ENCODE data around the gene CTSF. TPM values are rescaled to one million over a fixed set of nuclear protein-coding genes. Genes with fewer than 3 reads are reported as not detected.

Gene CTSF
- total RNA-seq, 1 experiment from 2014 or later = 3.7 TPM

DNA sequence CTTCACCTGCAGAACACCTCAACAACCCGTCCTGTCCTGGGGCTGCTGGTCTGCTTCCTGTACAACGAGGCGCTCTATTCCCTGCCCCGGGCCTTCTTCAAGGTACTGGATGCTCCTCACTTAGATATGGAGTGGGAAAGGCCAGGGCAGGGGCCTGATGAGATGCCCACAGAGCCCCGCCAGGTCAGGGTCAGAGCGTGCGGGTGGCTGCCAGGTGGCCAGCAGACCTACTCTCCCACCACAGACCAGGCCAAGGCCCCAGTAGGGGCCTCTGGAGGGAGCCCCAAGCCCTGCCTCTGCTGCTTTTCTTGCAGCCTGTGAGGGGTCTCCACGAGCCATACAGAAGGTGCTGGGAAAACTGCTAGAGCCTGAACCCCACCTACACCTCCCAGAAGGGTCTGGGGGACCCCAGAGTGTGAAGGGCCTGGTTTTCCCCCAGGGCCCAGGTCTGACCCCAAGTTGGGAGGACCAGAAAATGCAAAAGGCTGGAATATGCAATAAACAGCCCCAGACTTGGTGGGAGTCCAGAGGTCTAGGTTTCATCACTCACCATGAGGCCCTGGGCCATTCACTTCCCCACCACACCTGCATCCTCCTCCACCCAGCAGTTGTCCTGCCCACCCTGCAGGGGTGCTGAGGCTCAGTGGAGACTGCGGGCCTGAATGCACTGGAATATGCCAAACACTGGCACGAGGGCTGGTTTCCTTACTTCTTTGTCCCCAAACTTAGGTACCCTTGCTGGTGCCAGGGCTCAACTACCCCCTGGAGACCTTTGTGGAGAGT, 37.3 kb downstream of the CTSF start:
- Histone ChIP-seq H3K4me1 (ENCODE audit: insufficient read depth, low read length, poor library complexity, severe bottlenecking) (no peaks in the 10 kb centered on the region), H3K4me3 (ENCODE audit: low read depth, low read length, poor library complexity, severe bottlenecking) (no peak overlapping the region), H3K27me3 (replicated peaks; ENCODE audit: insufficient read depth, low read depth, low read length, poor library complexity) (no peaks in the 10 kb centered on the region), H3K27ac (ENCODE audit: low read depth, low read length, poor library complexity, severe bottlenecking) (no peak overlapping the region), H3K36me3 (ENCODE audit: insufficient read depth, low read length, poor library complexity, severe bottlenecking) (no peaks in the 10 kb centered on the region), H3K9me3 (ENCODE audit: low read depth, low read length, poor library complexity, severe bottlenecking) (no peaks in the 10 kb centered on the region)
- ChIA-PET CTCF (no interaction called here), POLR2A (ENCODE audit: low non-redundant PET) (no interaction called here)
- intact Hi-C loops (cut with micrococcal nuclease; ENCODE audit: unreplicated experiment) = no loop called here
- TF ChIP-seq EZH2 (IDR thresholded peaks at IDR 0.05; ENCODE audit: borderline replicate concordance, low read depth, low read length, poor library complexity, severe bottlenecking) = no peak
- no peak for DNase-seq (ENCODE audit: low spot score)
- no TSS peak for BruUV-seq (replicated peaks)

DNA sequence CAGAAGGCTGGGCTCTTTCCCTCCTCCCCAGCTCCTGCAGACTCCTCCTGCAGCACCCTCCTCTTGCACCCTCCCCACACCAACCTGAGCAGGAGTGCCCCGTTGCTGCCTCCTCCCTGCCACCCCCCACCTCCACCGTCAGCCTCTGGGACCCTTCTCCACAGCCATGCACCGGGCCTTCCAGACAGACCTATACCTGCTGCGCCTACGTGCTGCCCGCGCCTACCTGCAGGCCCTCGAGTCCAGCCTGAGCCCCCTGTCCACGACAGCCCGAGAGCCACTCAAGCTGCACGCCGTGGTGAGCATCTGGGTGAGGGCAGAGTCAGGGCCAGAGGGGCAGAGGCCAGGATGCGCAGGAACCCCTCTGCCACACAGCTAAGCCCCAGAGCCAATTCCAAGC, 38.8 kb downstream of the CTSF start:
- DNase-seq (ENCODE audit: low spot score) = no peak
- no TSS peak for BruUV-seq (replicated peaks)
- H3K4me1 ChIP-seq (ENCODE audit: insufficient read depth, low read length, poor library complexity, severe bottlenecking) = no peaks in the 10 kb centered on the region
- CTCF ChIA-PET = no interaction called here
- no peak overlapping the region for H3K4me3 ChIP-seq (ENCODE audit: low read depth, low read length, poor library complexity, severe bottlenecking)
- no peaks in the 10 kb centered on the region for H3K36me3 ChIP-seq (ENCODE audit: insufficient read depth, low read length, poor library complexity, severe bottlenecking)
- H3K9me3 ChIP-seq (ENCODE audit: low read depth, low read length, poor library complexity, severe bottlenecking) = no peaks in the 10 kb centered on the region
- intact Hi-C loops (cut with micrococcal nuclease; ENCODE audit: unreplicated experiment) = no loop called here
- POLR2A ChIA-PET (ENCODE audit: low non-redundant PET) = interaction anchor here (0.6 kb wide), 2 partner anchors 30 to 144 kb away, joined by 4 to 8 read pairs; no protein-coding TSS in a partner anchor
- TF ChIP-seq, protein P1, sequence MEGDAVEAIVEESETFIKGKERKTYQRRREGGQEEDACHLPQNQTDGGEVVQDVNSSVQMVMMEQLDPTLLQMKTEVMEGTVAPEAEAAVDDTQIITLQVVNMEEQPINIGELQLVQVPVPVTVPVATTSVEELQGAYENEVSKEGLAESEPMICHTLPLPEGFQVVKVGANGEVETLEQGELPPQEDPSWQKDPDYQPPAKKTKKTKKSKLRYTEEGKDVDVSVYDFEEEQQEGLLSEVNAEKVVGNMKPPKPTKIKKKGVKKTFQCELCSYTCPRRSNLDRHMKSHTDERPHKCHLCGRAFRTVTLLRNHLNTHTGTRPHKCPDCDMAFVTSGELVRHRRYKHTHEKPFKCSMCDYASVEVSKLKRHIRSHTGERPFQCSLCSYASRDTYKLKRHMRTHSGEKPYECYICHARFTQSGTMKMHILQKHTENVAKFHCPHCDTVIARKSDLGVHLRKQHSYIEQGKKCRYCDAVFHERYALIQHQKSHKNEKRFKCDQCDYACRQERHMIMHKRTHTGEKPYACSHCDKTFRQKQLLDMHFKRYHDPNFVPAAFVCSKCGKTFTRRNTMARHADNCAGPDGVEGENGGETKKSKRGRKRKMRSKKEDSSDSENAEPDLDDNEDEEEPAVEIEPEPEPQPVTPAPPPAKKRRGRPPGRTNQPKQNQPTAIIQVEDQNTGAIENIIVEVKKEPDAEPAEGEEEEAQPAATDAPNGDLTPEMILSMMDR (conservative IDR thresholded peaks at IDR 0.05; ENCODE audit: low read depth, low read length) = no peak
- TF ChIP-seq EZH2 (IDR thresholded peaks at IDR 0.05; ENCODE audit: borderline replicate concordance, low read depth, low read length, poor library complexity, severe bottlenecking) = no peak
- no peak overlapping the region for H3K27ac ChIP-seq (ENCODE audit: low read depth, low read length, poor library complexity, severe bottlenecking)
- no peaks in the 10 kb centered on the region for H3K27me3 ChIP-seq (replicated peaks; ENCODE audit: insufficient read depth, low read depth, low read length, poor library complexity)

DNA sequence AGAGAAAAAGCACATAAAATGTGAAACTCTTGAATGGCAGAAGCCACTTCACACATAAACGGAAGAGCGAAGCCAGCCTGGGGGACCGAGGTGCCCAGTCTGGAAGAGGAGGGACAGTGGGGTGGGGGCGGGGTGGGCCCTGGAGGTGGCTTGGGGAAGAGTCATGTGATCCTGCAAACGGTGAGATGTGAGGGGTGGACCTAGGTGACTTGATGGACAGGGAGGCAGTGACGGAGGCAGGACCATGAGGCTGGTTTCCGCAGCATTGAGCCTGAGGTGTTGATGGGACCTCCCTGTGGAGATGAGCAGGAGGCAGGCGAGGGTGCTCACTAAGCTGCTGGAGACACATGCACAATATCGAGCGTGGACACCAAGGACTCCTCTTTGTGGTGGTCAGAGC, 39.3 kb downstream of the CTSF start:
- Histone ChIP-seq H3K4me3 (ENCODE audit: low read depth, low read length, poor library complexity, severe bottlenecking) (no peak overlapping the region), H3K9me3 (ENCODE audit: low read depth, low read length, poor library complexity, severe bottlenecking) (no peaks in the 10 kb centered on the region), H3K4me1 (ENCODE audit: insufficient read depth, low read length, poor library complexity, severe bottlenecking) (no peaks in the 10 kb centered on the region), H3K27me3 (replicated peaks; ENCODE audit: insufficient read depth, low read depth, low read length, poor library complexity) (no peaks in the 10 kb centered on the region), H3K27ac (ENCODE audit: low read depth, low read length, poor library complexity, severe bottlenecking) (no peak overlapping the region), H3K36me3 (ENCODE audit: insufficient read depth, low read length, poor library complexity, severe bottlenecking) (no peaks in the 10 kb centered on the region)
- no TSS peak for BruUV-seq (replicated peaks)
- ChIA-PET POLR2A (ENCODE audit: low non-redundant PET) (no interaction called here), CTCF (no interaction called here)
- DNase-seq (ENCODE audit: low spot score) = no peak
- TF ChIP-seq, protein P1 (conservative IDR thresholded peaks at IDR 0.05; ENCODE audit: low read depth, low read length) = no peak
- TF ChIP-seq EZH2 (IDR thresholded peaks at IDR 0.05; ENCODE audit: borderline replicate concordance, low read depth, low read length, poor library complexity, severe bottlenecking) = no peak
- intact Hi-C loops (cut with micrococcal nuclease; ENCODE audit: unreplicated experiment) = no loop called here
